ENCODE results near the gene ZNF646.

DNA sequence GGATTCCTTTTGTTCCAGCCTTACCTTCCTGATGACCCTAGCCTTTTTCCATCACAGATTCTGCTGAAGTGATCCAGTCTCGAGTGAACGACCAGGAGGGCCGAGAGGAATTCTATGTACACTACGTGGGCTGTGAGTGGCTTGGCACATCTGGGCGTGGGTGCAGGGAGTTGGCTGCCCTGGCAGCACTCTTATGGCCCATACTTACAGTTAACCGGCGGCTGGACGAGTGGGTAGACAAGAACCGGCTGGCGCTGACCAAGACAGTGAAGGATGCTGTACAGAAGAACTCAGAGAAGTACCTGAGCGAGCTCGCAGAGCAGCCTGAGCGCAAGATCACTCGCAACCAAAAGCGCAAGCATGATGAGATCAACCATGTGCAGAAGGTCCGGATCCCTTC, 45.9 kb downstream of the ZNF646 start:
- TF ChIP-seq, protein P1, sequence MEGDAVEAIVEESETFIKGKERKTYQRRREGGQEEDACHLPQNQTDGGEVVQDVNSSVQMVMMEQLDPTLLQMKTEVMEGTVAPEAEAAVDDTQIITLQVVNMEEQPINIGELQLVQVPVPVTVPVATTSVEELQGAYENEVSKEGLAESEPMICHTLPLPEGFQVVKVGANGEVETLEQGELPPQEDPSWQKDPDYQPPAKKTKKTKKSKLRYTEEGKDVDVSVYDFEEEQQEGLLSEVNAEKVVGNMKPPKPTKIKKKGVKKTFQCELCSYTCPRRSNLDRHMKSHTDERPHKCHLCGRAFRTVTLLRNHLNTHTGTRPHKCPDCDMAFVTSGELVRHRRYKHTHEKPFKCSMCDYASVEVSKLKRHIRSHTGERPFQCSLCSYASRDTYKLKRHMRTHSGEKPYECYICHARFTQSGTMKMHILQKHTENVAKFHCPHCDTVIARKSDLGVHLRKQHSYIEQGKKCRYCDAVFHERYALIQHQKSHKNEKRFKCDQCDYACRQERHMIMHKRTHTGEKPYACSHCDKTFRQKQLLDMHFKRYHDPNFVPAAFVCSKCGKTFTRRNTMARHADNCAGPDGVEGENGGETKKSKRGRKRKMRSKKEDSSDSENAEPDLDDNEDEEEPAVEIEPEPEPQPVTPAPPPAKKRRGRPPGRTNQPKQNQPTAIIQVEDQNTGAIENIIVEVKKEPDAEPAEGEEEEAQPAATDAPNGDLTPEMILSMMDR (IDR thresholded peaks at IDR 0.05; ENCODE audit: insufficient read depth, low read depth, low read length): no peak
- TF ChIP-seq EZH2 (IDR thresholded peaks at IDR 0.05; ENCODE audit: insufficient read depth, low read length): no peak
